AG09309 (cell line): ENCODE data around the gene CDC42EP5.

ENCODE experiments used
- DNase-seq: peaks from one replicate; pipeline ENCODE4 v3.0.0-alpha.2; 2010; ENCODE audit warnings: low read depth
- H3K4me3 ChIP-seq: 2 replicates; pipeline ENCODE4 v1.5.1; 2011; ENCODE audit warnings: mild to moderate bottlenecking, low read depth, low read length, moderate library complexity; ENCODE audit not compliant: control insufficient read depth
- CTCF ChIP-seq: IDR thresholded peaks from 2 replicates; pipeline ENCODE4 v1.5.1; 2011; ENCODE audit warnings: mild to moderate bottlenecking, low read depth, low read length, inconsistent platforms; ENCODE audit not compliant: insufficient read depth, control insufficient read depth; ENCODE audit errors: missing control alignments

The CDC42EP5 gene

DNA sequence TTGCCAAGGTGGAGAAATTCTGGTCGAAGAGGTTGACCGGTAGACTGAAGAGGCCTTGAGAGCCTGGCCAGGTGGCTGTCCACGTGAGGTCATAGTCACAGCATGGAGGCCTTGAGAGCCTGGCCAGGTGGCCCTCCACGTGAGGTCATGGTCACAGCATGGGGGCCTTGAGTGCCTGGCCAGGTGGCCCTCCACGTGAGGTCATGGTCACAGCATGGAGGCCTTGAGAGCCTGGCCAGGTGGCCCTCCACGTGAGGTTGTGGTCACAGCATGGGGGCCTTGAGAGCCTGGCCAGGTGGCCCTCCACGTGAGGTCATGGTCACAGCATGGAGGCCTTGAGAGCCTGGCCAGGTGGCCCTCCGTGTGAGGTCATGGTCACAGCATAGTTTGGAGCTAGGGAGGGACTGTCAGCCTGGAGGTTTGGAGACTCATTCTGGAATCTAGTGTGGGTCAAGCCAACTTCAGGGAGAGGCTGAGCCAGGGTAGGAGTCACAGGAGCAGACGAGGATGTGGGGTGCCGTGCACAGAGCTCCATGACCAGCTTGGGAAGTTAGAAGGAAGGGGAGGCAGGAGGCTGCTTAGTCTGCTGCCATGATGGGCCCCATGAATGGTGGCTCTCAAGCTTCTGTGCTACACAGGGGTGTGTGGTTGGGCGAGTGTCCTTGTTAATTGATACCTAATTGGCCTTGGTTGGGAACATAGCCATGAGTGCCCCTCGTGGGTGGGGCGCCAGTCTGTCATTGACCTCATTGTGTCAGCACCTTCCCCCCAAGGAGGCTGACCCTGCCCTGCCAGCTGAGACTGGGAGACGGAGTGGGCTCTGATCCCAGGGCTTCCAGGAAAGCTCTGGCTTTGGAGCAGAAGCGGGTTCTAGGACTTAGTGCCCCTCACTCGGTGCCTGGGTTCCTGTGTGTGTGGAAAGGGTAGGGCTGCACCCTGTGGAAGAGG is 13.5 kb downstream of the CDC42EP5 start:
- TF ChIP-seq CTCF = no peak
- no peak overlapping the region for H3K4me3 ChIP-seq
- DNase-seq = no peak

DNA sequence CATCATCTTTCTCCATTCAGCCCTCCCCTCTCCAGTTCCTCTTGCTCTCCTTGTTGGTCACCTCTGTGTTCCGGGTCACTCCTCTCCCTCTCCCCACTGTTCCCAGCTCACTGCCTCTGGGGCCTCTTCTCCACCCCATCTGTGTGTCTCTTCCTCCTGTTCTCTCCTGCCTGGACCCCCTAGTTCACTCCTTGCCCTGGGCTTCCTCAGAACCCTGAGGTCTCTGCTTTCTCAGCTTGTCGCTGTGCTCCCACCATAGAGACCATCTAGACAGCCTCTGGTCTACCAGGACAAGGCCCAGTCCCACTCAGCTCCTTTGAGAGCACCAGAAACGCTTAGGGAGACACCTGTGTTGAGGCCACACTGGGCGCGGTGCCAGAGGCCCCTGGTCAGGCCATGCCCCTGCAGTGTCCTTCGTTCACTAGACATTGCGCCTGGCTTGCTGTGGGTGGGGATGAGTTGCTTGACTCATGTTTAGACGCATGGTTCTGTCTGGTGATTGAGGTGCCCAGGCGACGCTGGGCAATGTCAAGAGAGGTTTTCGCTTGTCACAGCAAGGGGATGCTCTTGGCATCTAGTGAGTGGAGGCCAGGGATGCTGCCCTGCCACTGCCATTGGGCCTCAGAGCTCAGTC is 14.3 kb downstream of the CDC42EP5 start:
- no peak overlapping the region for H3K4me3 ChIP-seq
- DNase-seq = no peak
- TF ChIP-seq CTCF = no peak

DNA sequence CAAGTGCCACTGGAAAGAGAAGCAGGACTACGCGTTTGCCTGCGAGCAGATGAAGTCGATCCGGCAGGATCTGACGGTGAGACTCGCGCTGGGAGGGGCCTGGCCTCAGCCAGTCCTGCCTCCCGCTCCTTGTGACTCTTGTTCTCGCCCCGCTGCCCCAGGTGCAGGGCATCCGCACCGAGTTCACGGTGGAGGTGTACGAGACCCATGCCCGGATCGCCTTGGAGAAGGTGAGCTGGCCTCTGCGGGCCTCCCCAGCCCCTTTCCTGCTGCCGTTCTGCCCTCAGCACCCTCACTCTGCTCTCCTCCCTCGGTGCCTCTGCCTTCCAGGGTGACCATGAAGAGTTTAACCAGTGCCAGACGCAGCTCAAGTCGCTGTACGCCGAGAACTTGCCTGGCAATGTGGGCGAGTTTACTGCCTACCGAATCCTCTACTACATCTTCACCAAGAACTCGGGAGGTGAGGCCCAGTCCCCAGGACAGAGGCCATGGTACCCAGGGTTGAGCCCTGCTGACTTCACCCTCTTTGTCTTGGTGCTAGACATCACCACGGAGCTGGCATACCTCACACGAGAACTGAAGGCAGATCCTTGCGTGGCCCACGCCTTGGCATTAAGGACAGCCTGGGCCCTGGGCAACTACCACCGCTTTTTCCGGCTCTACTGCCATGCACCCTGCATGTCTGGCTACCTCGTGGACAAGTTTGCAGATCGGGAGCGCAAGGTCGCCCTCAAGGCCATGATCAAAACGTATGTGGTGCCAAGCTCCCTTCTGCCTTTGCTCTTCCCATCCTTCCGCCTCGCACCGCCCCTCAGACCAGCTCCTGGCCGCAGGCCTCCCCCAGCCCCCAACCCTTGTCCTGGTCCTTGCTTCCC is 15.1 kb downstream of the CDC42EP5 start:
- TF ChIP-seq CTCF = no peak
- no peak overlapping the region for H3K4me3 ChIP-seq

DNA sequence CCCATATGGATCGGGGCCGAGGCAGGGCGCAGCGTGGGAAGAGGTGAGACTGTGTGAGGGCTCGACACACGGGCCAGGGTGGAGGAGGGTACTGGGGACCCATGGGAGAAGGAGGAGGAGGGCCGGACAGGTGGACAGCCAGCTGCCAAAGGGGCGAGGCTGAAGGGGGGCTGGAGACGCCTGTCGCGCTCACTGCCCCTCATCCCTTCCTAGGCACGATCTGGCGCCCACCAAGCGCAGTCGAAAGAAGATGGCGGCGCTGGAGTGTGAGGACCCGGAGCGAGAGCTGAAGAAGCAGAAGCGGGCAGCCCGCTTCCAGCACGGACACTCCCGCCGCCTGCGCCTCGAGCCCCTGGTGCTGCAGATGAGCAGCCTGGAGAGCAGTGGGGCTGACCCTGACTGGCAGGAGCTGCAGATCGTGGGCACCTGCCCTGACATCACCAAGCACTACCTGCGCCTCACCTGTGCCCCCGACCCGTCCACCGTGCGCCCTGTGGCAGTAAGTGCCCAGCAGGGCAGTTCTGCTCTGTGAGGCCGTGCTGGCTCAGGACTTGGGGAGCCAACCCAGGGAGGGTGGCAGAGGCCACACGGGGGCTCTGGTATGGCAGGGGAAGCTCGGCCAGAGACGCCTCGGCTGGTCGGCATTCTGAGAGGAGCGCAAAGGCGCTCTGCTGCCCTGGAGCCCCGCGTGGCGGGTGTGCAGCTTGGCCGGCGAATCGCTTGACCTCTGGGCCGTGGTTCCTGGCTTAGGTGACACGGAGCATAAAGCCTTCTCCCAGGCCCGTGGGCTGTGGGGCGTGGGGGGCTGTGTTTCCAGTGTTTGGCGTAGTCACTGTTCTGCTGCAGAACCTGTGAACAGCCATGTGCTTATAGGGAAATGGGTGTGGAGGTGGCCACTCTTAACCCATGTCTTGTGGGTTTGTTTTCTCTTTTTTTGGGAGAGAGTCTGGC is 16.4 kb downstream of the CDC42EP5 start:
- DNase-seq = no peak
- TF ChIP-seq CTCF = no peak
- H3K4me3 ChIP-seq = no peak overlapping the region

More for the DNA sequence above, 15.1 kb downstream of the CDC42EP5 start:
- no peak for DNase-seq

DNA sequence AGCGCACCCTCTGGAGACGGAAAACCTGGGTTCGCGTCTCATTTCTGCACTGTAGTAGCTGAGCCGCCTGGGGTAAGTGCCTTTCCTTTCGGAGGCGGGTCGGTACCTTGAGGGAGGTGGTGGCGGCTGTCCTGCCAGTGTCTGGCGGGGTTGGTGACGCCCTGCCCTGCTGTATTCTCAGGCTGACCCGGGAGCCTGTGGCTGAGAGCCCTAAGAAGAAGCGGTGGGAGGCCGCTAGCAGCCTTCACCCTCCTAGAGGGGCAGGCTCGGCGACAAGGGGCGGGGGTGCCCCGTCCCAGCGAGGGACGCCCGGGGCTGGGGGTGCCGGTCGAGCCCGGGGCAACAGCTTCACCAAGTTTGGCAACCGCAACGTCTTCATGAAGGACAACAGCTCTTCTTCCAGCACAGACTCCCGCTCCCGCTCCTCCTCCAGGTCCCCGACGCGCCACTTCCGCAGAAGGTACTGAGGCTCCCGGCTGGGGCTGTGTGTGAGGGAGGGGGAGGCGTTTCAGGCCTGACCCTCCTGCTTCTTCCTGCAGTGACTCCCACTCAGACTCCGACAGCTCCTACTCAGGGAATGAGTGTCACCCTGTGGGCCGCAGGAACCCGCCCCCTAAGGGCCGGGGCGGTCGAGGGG is 17.2 kb downstream of the CDC42EP5 start:
- no peak for TF ChIP-seq CTCF
- H3K4me3 ChIP-seq = no peak overlapping the region
- DNase-seq = no peak
